Rectal smooth muscle tissue (tissue), 1 donor: ENCODE data around the gene IRAK2.

Experiments
- H3K27ac ChIP-seq: one replicate; pipeline ENCODE4 v1.7.0; 2013; ENCODE audit warnings: low read depth, low read length, inconsistent platforms
- H3K27me3 ChIP-seq: one replicate; pipeline ENCODE4 v1.7.0; 2013; ENCODE audit warnings: low read length; ENCODE audit not compliant: control insufficient read depth, insufficient read depth
- H3K36me3 ChIP-seq: one replicate; pipeline ENCODE4 v1.7.0; 2013; ENCODE audit warnings: low read length; ENCODE audit not compliant: control insufficient read depth, insufficient read depth
- H3K4me1 ChIP-seq: one replicate; pipeline ENCODE4 v1.7.0; 2013; ENCODE audit warnings: low read length; ENCODE audit not compliant: control insufficient read depth, insufficient read depth
- H3K4me3 ChIP-seq: one replicate; pipeline ENCODE4 v1.7.0; 2013; ENCODE audit warnings: low read length
- H3K9ac ChIP-seq: one replicate; pipeline ENCODE4 v1.7.0; 2013; ENCODE audit warnings: low read length

Gene IRAK2

GRCh38 chr3:10224794-10225665 is 60.3 kb downstream of the IRAK2 start:
- no peak overlapping the region for H3K9ac ChIP-seq
- H3K27me3 ChIP-seq, result no peaks in the 10 kb centered on the region
- H3K36me3 ChIP-seq, result no peaks in the 10 kb centered on the region
- H3K4me3 ChIP-seq, result no peak overlapping the region
- no peaks in the 10 kb centered on the region for H3K4me1 ChIP-seq
- H3K27ac ChIP-seq, result no peak overlapping the region

DNA sequence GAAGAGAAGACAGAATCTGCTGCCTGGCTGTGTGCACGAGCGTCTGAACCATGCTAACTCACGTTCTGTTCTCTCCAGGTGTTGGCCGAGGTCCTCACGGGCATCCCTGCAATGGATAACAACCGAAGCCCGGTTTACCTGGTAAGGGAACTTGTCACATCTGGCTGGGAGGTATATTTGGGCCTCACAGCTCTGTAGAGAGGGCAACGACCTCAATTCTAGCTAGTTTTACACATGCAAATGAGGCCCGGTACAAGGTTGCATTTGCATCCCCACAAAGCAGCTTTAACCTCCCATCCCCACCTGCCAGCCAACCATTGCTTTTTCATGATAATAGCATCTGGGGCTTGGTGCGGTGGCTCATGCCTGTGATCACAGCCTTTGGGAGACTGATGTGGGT is 61.6 kb downstream of the IRAK2 start:
- no peak overlapping the region for H3K9ac ChIP-seq
- H3K4me1 ChIP-seq, result no peaks in the 10 kb centered on the region
- H3K36me3 ChIP-seq, result no peaks in the 10 kb centered on the region
- H3K27me3 ChIP-seq, result no peaks in the 10 kb centered on the region
- no peak overlapping the region for H3K4me3 ChIP-seq
- no peak overlapping the region for H3K27ac ChIP-seq

DNA sequence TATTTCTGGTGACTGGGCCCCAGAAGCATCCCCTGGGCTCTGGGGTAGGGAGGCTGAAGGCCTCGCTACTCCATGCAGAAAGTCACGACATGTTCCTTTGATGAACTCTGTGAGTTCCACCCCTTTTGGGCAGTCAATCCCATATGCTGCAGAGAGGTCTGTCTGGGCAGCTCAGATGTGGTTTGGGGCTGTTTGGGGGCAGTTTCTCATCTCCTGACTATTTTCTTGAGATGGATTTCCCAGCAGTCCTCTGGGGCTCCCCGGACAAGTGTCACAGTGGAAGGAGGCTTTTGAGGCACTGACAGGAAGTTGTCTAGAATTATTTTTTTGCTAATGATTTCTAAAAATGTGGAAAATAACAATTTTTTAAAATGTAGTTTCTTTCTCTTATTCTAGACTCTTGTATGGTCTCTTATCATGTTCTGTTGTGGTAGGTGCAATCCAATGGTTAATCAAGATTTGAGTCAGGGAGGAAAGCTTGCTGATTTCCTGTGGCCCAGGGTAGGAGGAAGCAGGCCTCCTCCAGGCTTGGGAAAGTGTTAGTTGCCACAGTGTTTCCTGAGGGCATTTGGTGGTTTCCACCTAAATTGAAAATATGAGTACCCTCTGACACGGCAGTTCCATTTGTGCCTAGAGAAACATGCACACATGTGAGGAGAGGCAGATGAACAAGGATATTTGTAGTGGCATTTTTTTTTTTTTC is 63.7 kb downstream of the IRAK2 start:
- Histone ChIP-seq H3K36me3 (no peaks in the 10 kb centered on the region), H3K27ac (no peak overlapping the region), H3K4me3 (no peak overlapping the region), H3K27me3 (no peaks in the 10 kb centered on the region), H3K9ac (no peak overlapping the region), H3K4me1 (no peaks in the 10 kb centered on the region)

GRCh38 chr3:10229576-10229975 is 64.9 kb downstream of the IRAK2 start:
- H3K4me3 ChIP-seq, result no peak overlapping the region
- no peaks in the 10 kb centered on the region for H3K4me1 ChIP-seq
- no peak overlapping the region for H3K9ac ChIP-seq
- H3K27ac ChIP-seq, result no peak overlapping the region
- no peaks in the 10 kb centered on the region for H3K36me3 ChIP-seq
- no peaks in the 10 kb centered on the region for H3K27me3 ChIP-seq

- H3K27ac ChIP-seq, result no peak overlapping the region
- H3K27me3 ChIP-seq, result no peaks in the 10 kb centered on the region
- H3K4me3 ChIP-seq, result no peak overlapping the region
- H3K9ac ChIP-seq, result no peak overlapping the region
- H3K36me3 ChIP-seq, result peaks cover 6% of the 10 kb centered on the region
- H3K4me1 ChIP-seq, result no peaks in the 10 kb centered on the region
Measured at GRCh38 chr3:10232137-10232536, 67.4 kb downstream of the IRAK2 start.

DNA sequence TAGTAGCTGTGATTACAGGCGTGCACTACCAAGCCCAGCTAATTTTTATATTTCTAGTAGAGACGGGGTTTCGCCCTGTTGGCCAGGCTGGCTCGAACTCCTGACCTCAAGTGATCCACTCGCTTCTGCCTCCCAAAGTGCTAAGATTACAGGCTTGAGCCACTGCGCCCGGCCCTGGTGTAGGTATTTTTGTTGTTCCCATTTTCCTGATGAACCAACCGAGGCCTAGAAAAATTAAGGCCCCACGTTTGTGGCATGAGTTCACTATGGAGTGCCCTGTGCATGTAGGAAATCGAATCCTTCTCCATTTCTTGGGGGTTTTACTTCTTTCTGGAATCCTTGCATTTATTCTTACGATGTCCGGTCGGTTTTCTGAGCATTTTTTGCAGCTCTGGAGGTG is 69.3 kb downstream of the IRAK2 start:
- no peak overlapping the region for H3K27ac ChIP-seq
- peaks cover 6% of the 10 kb centered on the region for H3K36me3 ChIP-seq
- no peak overlapping the region for H3K4me3 ChIP-seq
- no peaks in the 10 kb centered on the region for H3K4me1 ChIP-seq
- H3K27me3 ChIP-seq, result no peaks in the 10 kb centered on the region
- no peak overlapping the region for H3K9ac ChIP-seq

DNA sequence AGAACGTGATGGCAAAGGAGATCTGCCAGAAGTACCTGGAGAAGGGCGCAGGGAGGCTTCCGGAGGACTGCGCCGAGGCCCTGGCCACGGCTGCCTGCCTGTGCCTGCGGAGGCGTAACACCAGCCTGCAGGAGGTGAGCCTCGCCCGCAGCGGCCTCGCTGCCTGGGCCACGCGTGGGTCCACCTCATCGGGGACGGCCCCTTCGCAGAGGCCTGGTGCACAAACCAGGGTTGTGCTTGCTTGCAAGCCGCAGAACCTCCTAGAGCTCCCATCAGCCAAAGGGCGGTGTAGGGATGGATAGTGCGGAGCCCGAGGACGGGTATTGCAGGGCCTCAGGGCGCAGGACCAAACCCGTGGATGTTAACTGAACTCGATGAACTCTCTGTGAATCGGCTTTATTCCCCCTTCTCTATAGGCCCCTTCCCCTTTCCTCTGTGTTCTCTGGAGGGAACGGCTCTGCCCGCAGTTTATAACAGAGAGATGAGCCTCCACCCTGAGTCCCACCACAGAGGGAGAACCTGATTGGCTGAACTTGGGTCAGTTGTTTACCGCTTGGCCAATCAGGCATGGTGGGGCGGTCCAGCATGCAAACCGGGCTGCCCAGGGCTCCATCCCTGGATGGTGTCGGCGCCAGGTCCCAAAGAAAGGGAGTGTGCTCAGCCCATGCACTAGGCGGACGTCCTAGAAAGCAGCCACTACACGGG is 70.0 kb downstream of the IRAK2 start:
- Histone ChIP-seq H3K4me1 (no peaks in the 10 kb centered on the region), H3K36me3 (peaks cover 6% of the 10 kb centered on the region), H3K4me3 (no peak overlapping the region), H3K9ac (no peak overlapping the region), H3K27me3 (no peaks in the 10 kb centered on the region), H3K27ac (no peak overlapping the region)

GRCh38 chr3:10235551-10235950 is 70.8 kb downstream of the IRAK2 start:
- H3K36me3 ChIP-seq, result peaks cover 6% of the 10 kb centered on the region

GRCh38 chr3:10238345-10239183 is 73.8 kb downstream of the IRAK2 start:
- H3K4me1 ChIP-seq, result no peaks in the 10 kb centered on the region
- peaks cover 6% of the 10 kb centered on the region for H3K36me3 ChIP-seq
- H3K9ac ChIP-seq, result no peak overlapping the region
- H3K27ac ChIP-seq, result no peak overlapping the region
- H3K27me3 ChIP-seq, result no peaks in the 10 kb centered on the region
- no peak overlapping the region for H3K4me3 ChIP-seq

More at GRCh38 chr3:10235551-10235950, 70.8 kb downstream of the IRAK2 start:
- Histone ChIP-seq H3K9ac (no peak overlapping the region), H3K4me3 (no peak overlapping the region), H3K27me3 (no peaks in the 10 kb centered on the region), H3K4me1 (no peaks in the 10 kb centered on the region), H3K27ac (no peak overlapping the region)

DNA sequence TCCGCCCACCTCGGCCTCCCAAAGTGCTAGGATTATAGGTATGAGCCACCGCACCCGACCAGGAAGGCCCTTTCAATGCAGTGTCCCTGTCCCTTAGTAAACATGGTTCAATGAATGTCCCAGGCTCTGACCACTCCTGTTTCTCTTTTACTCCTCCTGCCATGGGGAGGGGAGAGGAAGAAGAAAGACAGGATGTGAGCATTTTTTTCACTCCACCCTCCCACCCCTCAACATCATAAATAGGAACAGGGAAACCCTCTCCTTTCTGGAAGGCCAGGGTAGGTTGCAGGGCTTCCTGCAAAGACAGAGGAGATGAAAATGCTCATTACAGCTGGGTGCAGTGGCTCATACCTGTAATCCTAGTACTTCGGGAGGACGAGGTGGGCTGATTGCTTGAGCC is 76.1 kb downstream of the IRAK2 start:
- Histone ChIP-seq H3K27me3 (no peaks in the 10 kb centered on the region), H3K4me1 (no peaks in the 10 kb centered on the region), H3K4me3 (no peak overlapping the region), H3K36me3 (peaks cover 3% of the 10 kb centered on the region), H3K27ac (no peak overlapping the region), H3K9ac (no peak overlapping the region)

DNA sequence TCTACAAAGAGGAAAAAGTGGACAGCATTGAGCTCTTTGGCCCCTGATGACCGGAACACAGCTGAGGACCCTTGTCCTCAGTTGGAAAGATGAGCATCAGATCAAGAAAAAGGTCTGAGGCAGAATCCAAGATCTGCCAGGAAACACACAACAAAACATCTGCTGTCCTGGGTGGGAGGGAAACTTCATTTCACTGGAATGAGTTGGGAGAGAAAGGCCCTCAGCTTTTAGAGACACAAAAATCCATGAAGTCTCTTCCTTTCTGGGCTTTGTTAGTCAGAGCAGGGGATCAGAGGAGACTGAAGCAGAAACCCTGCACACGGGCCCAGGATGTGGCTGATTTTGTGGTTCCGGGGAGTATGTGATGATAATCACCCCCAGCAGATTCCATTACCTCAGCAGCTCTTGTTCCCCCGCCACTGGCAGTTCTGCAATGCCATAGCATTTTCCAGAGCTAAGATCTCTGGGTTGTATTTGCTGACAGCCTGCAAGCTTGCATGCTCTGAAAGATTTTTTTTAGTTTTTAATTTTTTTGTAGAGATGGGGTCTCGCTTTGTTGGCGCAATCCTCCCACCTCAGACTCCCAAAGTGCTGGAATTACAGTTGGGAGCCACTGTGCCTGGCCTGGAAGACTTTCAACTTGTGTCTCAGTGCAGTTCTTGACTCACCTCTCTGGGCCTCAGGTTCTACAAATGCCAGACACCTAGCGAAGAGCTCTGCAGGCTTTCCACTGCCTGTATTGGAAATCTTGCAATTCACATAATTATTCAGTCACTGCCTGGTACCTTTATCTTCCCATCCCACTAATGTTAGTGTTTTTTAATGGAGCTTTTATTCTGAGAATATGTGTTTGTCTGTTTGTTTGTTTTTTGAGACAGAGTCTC is 77.7 kb downstream of the IRAK2 start:
- Histone ChIP-seq H3K36me3 (no peaks in the 10 kb centered on the region), H3K4me3 (no peak overlapping the region), H3K27me3 (no peaks in the 10 kb centered on the region), H3K9ac (no peak overlapping the region), H3K4me1 (no peaks in the 10 kb centered on the region), H3K27ac (no peak overlapping the region)
